Activated CD4-positive, alpha-beta T cell treated with anti-CD3 and anti-CD28 coated beads, Interleukin-2, amount 50 U/mL, for 16 hours (primary cell): Measurements from ENCODE around the gene FNIP2.
"Not testable (repeated sequence)": the region's sequence is repeated elsewhere in the genome, so short reads cannot be mapped to it uniquely, and the experiment has no call there.

Source experiments
- DNase-seq: peaks from one replicate; pipeline ENCODE4 v3.0.0-alpha.2; 2020

Gene FNIP2

DNA sequence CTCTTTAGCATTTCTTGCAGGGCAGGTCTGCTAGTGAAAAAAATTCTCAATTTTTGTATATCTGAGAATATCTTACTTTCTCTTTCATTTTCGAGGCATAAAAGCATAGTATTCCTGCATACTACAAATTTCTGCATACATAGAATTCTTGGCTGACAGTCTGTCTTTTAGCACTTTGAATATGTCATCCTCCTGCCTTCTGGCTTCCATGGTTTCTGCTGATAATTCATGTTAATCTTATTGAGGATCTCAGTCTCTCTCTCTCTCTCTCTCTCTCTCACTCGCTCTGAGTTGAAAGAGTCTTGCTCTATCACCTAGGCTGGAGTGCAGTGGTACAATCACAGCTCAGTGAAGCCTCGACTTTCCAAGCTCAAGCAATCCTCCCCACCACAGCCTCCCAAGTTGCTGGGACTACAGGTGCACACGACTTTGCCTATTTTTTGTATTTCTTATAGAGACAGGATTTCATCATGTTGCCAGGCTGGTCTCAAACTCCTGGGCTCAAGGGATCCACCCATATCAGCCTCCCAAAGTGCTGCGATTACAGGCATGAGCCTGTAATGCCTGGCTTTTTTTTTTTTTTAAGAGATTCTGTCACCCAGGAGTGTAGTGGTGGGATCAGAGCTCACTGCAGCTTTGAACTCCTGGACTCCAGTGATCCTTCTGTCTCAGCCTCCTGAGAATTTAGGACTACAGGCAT, 161.3 kb downstream of the FNIP2 start:
- no peak for DNase-seq

DNA sequence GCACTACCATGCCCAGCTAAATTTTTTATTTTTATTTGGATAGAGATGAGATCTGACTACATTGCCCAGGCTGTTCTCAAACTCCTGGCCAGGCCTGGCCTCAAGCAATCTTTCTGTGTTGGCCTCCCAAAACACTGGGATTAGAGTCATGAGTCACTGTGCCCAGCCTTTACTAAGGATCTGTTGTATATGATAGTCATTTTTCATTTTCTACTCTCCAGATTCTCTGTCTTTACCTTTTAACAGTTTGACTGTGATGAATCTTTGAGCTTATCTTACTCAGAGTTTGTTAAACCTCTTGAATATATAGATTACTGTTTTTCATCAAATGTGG, 161.8 kb downstream of the FNIP2 start:
- no peak for DNase-seq

DNA sequence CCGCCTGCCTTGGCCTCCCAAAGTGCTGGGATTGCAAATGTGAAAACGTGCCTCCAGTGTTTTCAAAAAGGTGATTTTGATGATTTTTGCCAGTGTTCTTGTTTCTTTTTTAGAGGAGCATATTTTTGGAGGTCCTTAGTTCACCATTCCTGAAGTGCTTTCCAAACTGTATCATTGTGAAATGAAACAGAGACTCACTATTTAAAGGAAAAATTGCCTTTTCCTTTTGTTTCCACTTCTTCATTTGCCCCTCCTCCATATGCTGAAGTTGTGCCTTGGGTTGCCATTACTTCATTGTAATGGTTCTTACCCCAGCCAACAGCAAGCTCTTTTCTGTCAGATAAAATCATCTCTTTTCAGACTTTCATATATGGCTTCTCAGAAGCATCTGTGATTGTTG, 164.4 kb downstream of the FNIP2 start:
- DNase-seq = no peak

DNA sequence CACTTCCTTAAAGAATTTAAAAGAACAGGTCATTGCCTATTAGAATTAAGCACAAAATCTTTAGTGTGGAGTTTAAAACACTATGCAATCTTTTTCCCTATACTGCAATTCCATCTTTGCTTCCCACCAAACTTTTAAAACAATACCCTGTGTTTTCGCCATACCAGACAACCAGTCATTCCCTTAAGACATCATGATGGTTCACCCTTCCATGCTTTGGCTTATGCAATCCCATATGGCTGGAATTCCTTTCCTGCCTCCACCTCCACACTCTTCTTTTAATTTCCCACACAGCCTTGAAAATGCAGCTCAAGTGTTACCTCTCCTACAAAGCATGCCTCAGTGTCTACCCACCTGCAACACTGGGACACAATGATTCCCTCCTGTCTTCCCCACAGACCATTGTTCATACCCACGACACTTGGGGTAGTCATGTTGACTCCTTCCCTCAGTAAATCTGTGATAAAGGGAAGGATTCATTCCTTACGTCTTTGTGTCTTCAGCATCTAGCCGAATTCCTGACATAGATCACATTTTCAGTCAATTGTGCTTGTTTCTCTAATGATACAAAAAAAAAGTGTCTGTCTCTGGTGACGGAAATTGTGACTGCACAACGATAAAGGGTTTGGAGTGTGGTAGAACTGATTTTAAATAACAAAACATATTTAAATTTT, 166.3 kb downstream of the FNIP2 start:
- no peak for DNase-seq

DNA sequence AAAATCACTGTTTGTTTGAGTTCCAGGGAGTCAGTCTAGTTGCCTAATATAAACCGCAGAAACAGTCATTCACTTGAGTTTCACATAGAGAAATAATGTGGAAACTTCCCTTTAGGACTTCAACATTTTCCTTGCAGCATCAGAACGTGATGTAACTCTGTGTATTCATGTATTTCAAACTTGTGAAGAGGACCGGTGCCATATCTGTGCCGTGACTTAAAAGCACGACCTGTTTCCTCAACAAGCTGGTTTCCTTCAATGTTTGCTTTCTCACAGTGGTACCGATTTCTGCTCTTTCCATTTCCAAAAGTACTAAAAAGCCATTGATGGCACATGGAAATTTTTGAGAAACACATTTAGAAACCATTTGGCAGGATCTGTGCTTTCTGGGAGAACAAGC, 167.4 kb downstream of the FNIP2 start:
- DNase-seq = no peak

DNA sequence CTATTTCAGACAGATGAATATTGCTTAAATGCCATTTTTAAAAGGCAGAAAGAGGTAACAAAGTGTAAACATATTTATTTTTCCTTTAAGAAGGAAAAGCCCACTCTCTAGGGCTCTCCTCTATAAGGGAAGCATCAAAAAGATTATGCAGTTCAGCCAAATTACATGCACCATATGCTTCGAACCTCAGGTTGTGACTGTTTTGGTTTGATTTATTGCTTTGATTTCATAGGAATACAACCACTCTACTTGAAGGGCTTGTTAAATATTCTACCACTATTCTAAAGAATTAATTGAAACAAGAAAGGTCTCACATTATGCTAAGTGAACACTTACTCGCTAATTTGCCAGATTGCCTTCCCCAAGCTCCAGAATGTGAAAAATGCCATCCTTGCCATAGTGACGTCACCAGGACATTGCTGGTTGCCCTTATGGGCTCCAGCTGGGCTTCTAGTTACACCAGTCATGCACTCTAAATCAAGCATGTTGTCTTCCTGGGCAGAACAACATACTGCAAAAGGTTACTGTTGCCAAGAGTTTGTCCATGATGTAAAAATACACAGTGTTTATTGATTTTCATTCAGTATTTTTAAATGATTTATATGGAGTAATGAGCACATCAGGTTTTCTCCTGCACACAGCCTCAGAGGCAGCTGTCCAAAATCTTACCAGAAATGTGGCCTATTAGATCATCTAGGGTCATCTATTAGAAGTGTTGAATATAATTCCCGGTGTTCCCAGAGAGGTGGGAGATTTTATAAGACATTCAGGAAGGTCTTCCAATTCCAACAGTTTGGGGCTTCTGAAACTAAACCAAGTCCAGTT, 169.6 kb downstream of the FNIP2 start:
- no peak for DNase-seq

DNA sequence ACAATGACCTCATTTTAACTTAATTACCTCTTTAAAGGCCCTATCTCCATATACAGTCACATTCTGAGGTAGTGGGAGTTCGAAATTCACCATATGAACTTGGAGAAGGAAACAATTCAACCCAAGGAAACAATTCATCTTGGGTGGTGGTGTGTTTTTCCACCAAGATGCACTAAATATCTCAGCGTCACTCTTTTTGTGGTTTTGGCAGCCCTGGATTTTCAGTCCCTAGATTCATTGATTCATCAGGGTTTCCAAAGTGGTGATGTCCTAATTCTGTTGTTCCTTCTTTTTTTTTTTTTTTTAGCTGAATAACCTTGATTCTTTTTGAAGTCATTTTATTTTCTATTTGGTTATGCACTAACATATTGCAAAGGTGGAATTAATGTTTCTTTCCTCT, 171.4 kb downstream of the FNIP2 start:
- DNase-seq = no peak

DNA sequence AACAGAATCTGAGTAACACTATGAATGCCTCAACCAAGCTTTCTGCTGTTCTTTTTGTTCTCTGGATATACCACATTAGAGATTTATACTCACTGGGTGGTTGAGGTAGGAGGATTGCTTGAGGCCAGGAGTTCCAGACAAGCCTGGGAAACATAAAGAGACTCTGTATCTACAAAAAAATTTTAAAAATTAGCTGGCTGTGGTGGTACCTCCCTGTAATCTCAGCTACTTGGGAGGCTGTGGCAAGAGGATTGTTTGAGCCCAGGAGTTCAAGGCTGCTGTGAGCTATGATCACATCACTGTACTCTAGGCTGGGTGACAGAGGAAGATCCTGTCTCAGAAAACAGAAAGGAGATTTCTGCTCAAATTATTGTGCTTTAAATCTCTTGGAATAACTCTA, 172.5 kb downstream of the FNIP2 start:
- no peak for DNase-seq

DNA sequence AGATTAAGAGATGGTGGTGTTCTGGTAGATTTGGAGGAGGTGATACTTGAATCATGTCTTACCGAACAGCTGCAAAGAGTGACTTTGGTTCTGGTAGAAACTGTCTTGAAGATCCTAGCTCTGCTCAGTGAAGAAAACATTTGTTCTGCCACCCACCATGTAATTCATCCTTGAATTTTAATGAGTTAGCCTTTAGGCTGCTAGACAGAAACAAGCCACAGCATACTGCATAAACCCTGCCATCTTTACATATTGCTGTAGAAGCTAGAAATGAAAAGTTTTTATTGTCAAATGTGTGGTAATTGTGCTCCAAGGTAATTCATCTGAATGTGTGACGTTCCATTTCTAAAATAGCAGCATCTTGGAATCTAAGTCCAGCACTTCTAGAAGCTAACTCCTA, 173.1 kb downstream of the FNIP2 start:
- DNase-seq = no peak

DNA sequence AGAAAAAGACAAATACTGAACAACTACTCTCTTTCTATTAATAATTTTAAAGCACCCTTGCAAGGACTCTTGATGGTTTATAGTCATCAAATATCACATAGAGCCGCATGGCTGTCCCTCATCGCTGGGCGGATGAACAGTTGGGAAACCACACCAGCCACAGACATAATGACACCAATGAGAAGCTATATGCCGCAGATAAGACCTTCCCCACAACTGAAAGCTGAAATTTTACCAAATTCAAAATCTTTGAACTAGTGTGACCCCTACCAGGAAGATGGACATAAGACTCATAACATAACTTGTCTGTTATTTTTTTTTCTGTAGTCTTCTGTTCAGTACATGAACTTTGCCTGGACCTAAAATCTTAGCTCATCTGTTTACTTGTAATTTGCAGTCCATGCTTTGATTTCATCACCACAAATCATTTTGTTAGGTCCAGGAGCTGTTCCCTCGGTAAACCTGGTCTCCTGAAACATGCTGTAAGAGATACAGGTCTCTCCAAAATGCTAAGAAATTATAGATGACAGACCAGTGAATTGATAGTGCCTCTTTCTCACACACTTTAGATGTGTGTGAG, 176.8 kb downstream of the FNIP2 start:
- DNase-seq = no peak

DNA sequence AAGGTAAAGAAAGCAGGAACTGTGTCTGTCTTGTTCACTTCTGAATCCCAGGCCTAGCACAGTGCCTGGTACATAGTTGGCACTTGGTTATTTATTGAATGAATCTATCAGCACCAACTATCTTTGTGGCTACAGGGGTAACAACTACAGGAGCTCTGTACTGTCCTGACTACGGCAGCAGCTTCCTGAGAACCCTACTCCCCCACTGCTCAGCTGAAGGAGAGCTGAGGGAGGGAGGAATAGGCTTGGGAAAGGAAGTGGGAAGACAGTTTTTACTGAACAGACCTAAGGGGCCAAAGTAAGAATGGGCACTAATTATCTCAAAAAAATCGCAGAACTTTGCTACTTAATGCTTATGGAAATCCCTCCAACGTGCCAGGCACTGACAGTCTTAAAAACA, 178.0 kb downstream of the FNIP2 start:
- DNase-seq = no peak

DNA sequence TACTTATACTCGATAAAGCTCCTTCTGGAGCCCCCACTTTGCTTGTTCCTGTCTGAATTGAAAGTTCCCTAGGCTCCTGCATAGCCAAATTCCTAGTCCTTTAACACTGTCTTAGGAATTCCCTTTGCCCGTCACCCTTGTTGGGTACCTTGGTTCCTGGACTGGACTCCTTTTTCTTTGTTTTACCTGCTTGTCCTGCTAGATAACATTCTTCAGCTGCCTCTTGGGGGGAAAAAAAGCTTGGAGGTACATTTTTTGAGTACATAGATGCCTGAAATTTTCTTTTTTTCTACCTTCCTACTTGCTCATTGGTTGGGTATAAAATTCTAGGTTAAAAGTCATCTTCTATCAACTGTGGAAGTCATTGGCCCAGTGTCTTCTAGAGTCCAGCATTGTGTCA, 179.2 kb downstream of the FNIP2 start:
- DNase-seq = no peak

DNA sequence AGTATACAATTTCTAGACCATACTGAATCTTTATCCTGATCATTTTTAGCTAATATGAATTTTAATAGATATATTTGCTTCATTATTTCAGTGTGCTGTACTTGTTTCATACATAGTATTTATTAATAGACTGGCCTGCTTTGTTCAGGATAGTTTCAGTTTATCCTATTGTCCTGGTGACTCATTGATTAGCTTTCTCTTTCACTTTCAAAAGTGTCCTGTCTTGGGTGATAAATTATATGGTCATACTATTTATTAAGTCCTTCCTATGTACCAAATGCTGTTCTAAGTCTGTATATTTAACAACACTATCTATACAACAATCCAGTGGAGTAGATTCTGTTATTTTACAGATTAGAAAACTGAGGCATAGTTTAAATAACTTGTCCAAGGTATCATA, 180.3 kb downstream of the FNIP2 start:
- DNase-seq = no peak

DNA sequence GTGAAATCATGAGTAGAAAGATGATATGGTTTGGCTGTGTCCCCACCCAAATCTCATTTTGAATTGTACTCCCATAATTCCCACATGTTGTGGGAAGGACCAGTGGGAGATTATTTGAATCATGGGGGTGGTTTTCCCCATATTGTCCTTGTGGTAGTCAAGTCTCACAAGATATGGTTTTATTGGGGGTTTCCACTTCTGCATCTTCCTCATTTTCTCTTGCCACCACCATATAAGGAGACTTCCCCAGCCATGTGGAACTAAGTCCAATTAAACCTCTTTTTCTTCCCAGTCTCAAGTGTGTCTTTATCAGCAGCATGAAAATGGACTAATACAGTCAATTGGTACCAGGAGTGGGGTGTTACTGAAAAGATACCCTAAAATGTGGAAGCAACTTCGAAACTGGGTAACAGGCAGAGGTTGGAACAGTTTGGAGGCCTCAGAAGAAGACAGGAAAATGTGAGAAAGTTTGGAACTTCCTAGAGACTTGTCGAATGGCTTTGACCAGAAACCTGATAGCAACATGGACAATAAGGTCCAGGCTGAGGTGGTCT, 183.5 kb downstream of the FNIP2 start:
- DNase-seq = not testable (repeated sequence)

DNA sequence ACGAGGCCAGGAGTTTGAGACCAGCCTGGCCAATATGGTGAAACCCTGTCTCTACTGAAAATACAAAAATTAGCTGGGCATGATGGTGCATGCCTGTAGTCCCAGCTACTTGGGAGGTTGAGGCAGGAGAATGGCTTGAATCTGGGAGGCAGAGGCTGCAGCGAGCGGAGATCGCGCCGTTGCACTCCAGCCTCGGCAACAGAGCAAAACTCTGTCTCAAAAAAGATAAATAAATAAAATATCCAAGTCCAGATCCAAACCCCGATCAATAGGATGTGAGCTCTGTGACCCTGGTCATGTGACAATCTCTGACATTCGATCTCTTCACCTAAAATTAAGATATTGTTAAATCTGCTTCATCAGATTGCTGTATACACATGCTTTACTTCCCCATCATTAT, 187.5 kb downstream of the FNIP2 start:
- DNase-seq = not testable (repeated sequence)

DNA sequence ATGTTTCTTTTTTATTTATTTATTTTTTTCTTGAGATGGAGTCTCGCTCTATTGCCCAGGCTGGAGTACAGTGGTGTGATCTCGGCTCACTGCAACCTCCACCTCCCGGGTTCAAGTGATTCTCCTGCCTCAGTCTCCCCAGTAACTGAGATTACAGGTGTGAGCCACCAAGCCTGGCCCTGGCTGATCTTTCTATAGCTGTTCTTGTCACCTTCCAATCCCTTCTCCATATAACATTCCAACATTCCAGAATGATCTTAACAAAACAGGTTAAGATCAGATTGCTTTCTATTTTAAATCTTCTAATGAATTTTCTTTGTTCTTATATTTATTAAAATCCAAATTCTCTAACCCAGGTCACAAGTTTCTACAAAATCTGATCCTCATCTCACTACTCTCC, 188.1 kb downstream of the FNIP2 start:
- DNase-seq = not testable (repeated sequence)
